CD4-positive, alpha-beta T cell treated with Interleukin-1 beta for 1 hour (primary cell): Measurements from ENCODE around the gene RAMACL.
"Not testable (repeated sequence)": the region's sequence is repeated elsewhere in the genome, so short reads cannot be mapped to it uniquely, and the experiment has no call there.

ENCODE experiments used
- DNase-seq, 2 donors: peaks; one replicate each; pipeline ENCODE4 v3.0.0-alpha.2; 2020 to 2022

RAMACL gene

GRCh38 chr6:166552600-166552999 is 33.9 kb downstream of the RAMACL start:
- no peak for DNase-seq

GRCh38 chr6:166551754-166552495 is 34.6 kb downstream of the RAMACL start:
- no peak for DNase-seq

GRCh38 chr6:166546653-166547052 is 39.8 kb downstream of the RAMACL start:
- no peak for DNase-seq

GRCh38 chr6:166545156-166546034 is 41.1 kb downstream of the RAMACL start:
- no peak for DNase-seq

- no peak for DNase-seq
Observed at GRCh38 chr6:166544296-166544605, 42.2 kb downstream of the RAMACL start.

- DNase-seq, result no peak
Observed at GRCh38 chr6:166543603-166544295, 42.7 kb downstream of the RAMACL start.

GRCh38 chr6:166542580-166542912 is 43.9 kb downstream of the RAMACL start:
- DNase-seq, result no peak

- DNase-seq, result peak in 1 of 2 donors; percentile 42
Observed at GRCh38 chr6:166541876-166542579, 44.5 kb downstream of the RAMACL start.

GRCh38 chr6:166541366-166541765 is 45.1 kb downstream of the RAMACL start:
- DNase-seq, result no peak

- DNase-seq, result peak; percentile 63 to 76
Observed at GRCh38 chr6:166540631-166541331, 45.7 kb downstream of the RAMACL start.

- no peak for DNase-seq
Observed at GRCh38 chr6:166539543-166539942, 46.9 kb downstream of the RAMACL start.

- DNase-seq, result not testable (repeated sequence)
Observed at GRCh38 chr6:166539011-166539385, 47.5 kb downstream of the RAMACL start.

- DNase-seq, result no peak
Observed at GRCh38 chr6:166538297-166539010, 48.0 kb downstream of the RAMACL start.

GRCh38 chr6:166534658-166535406 is 51.6 kb downstream of the RAMACL start:
- no peak for DNase-seq

- no peak for DNase-seq
Observed at GRCh38 chr6:166533205-166533824, 53.2 kb downstream of the RAMACL start.
